Bronchial epithelial cell (primary cell): ENCODE measurements around the gene SDF2. TPM values are rescaled to one million over a fixed set of nuclear protein-coding genes. Genes with fewer than 3 reads are reported as not detected.

Source experiments
- DNase-seq: peaks from one replicate; pipeline ENCODE4 v3.0.0-alpha.2; 2010; ENCODE audit warnings: low read depth
- FAIRE-seq: peaks from 2 replicates; lab custom pipeline; 2011; peaks lifted over from hg19 to GRCh38; lab: Jason Lieb, UNC
- H3K27me3 ChIP-seq: 2 replicates; pipeline ENCODE4 v1.5.1; 2011; ENCODE audit warnings: low read length; ENCODE audit not compliant: control insufficient read depth, insufficient read depth
- H3K36me3 ChIP-seq: 2 replicates; pipeline ENCODE4 v1.5.1; 2011; ENCODE audit warnings: low read length; ENCODE audit not compliant: control insufficient read depth, insufficient read depth
- H3K4me3 ChIP-seq: 2 replicates; pipeline ENCODE4 v1.5.1; 2011; ENCODE audit warnings: mild to moderate bottlenecking, low read depth, low read length, control low read depth
- total RNA-seq: library from RNA; depleted of rRNA; stranded (reverse); fragments of >200 nt; gene quantifications from 2 replicates; pipeline ENCODE4 v1.2.1, GENCODE V29; 2014
- TF ChIP-seq, protein P1 (sequence below): IDR thresholded peaks from 2 replicates; pipeline ENCODE4 v1.5.1; 2011; ENCODE audit warnings: mild to moderate bottlenecking, moderate library complexity, low read length, control low read depth, inconsistent platforms; ENCODE audit not compliant: insufficient read depth, severe bottlenecking

Gene SDF2
- total RNA-seq, 1 donor from 2014 or later, result 50.8 TPM

DNA sequence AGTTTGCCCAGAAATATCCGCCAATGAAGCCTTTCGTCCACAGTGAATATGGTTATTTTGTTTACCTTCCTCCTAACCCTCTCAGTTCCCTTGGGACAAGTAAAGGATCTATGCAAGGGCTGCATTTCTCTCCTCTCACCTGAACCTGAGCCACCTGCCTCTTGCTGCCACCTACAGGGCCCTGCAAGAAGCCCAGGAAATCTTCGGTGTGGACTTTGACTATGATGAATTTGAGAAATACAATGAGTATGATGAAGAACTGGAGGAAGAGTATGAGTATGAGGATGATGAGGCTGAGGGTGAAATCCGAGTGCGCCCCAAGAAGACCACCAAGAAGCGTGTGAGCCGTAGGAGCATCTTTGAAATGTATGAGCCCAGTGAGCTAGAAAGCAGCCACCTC, 14.3 kb upstream of the SDF2 start:
- TF ChIP-seq, protein P1, sequence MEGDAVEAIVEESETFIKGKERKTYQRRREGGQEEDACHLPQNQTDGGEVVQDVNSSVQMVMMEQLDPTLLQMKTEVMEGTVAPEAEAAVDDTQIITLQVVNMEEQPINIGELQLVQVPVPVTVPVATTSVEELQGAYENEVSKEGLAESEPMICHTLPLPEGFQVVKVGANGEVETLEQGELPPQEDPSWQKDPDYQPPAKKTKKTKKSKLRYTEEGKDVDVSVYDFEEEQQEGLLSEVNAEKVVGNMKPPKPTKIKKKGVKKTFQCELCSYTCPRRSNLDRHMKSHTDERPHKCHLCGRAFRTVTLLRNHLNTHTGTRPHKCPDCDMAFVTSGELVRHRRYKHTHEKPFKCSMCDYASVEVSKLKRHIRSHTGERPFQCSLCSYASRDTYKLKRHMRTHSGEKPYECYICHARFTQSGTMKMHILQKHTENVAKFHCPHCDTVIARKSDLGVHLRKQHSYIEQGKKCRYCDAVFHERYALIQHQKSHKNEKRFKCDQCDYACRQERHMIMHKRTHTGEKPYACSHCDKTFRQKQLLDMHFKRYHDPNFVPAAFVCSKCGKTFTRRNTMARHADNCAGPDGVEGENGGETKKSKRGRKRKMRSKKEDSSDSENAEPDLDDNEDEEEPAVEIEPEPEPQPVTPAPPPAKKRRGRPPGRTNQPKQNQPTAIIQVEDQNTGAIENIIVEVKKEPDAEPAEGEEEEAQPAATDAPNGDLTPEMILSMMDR, result peak; percentile 58
- H3K36me3 ChIP-seq, result peaks cover 42% of the 10 kb centered on the region
- DNase-seq (peak; percentile 31), FAIRE-seq (no peak)
- H3K4me3 ChIP-seq, result no peak overlapping the region
- H3K27me3 ChIP-seq, result no peaks in the 10 kb centered on the region

GRCh38 chr17:28675490-28675889, 13.8 kb upstream of the SDF2 start:
- TF ChIP-seq, protein P1, result no peak
- FAIRE-seq (no peak), DNase-seq (no peak)
- H3K27me3 ChIP-seq, result no peaks in the 10 kb centered on the region
- H3K4me3 ChIP-seq, result no peak overlapping the region
- H3K36me3 ChIP-seq, result peaks cover 41% of the 10 kb centered on the region

- no peaks in the 10 kb centered on the region for H3K27me3 ChIP-seq
- TF ChIP-seq, protein P1, result no peak
- DNase-seq (no peak), FAIRE-seq (no peak)
- H3K4me3 ChIP-seq, result no peak overlapping the region
- H3K36me3 ChIP-seq, result peaks cover 18% of the 10 kb centered on the region
Measured at GRCh38 chr17:28669918-28670317, 8.2 kb upstream of the SDF2 start.

GRCh38 chr17:28667870-28668269, 6.2 kb upstream of the SDF2 start:
- TF ChIP-seq, protein P1, result no peak
- peaks cover 10% of the 10 kb centered on the region for H3K36me3 ChIP-seq
- DNase-seq (no peak), FAIRE-seq (no peak)
- H3K27me3 ChIP-seq, result no peaks in the 10 kb centered on the region
- H3K4me3 ChIP-seq, result no peak overlapping the region

GRCh38 chr17:28665994-28666393, 4.3 kb upstream of the SDF2 start:
- peaks cover 7% of the 10 kb centered on the region for H3K36me3 ChIP-seq
- TF ChIP-seq, protein P1, result no peak
- H3K4me3 ChIP-seq, result no peak overlapping the region
- H3K27me3 ChIP-seq, result no peaks in the 10 kb centered on the region
- no peak for FAIRE-seq
- DNase-seq, result no peak

- DNase-seq (no peak), FAIRE-seq (no peak)
- TF ChIP-seq, protein P1, result no peak
- peaks cover 5% of the 10 kb centered on the region for H3K36me3 ChIP-seq
- H3K27me3 ChIP-seq, result no peaks in the 10 kb centered on the region
- H3K4me3 ChIP-seq, result no peak overlapping the region
Measured at GRCh38 chr17:28663723-28664122, 2.0 kb upstream of the SDF2 start.
